Activated T-helper 17 cell treated with anti-CD3 and anti-CD28 coated beads, Interleukin-2, amount 50 U/mL, for 72 hours (primary cell): ENCODE data around the gene TP53I13. TPM values are rescaled to one million over a fixed set of nuclear protein-coding genes. Genes with fewer than 3 reads are reported as not detected.

Source experiments
- ATAC-seq: fragments of 150-1000 bp; cut with Tn5 transposase; replicated peaks from 2 replicates; pipeline ENCODE4 v1.10.0; 2021; ENCODE audit warnings: mild to moderate bottlenecking, moderate library complexity
- H3K27ac Mint-ChIP-seq: one replicate; pipeline ENCODE4 v1.8.0; 2022; ENCODE audit warnings: mixed read lengths
- H3K27me3 Mint-ChIP-seq: one replicate; pipeline ENCODE4 v1.8.0; 2022; ENCODE audit warnings: mixed read lengths
- H3K36me3 Mint-ChIP-seq: one replicate; pipeline ENCODE4 v1.8.0; 2022; ENCODE audit warnings: low read depth, mild to moderate bottlenecking, mixed read lengths
- H3K4me1 Mint-ChIP-seq: one replicate; pipeline ENCODE4 v1.8.0; 2022; ENCODE audit warnings: mixed read lengths
- H3K4me3 Mint-ChIP-seq: one replicate; pipeline ENCODE4 v1.8.0; 2022; ENCODE audit warnings: mild to moderate bottlenecking, mixed read lengths
- H3K9me3 Mint-ChIP-seq: one replicate; pipeline ENCODE4 v1.8.0; 2022; ENCODE audit warnings: mixed read lengths
- total RNA-seq, 2 donors: library from RNA; stranded (reverse); gene quantifications; one replicate each; pipeline ENCODE4 v1.2.3, GENCODE V29; 2022

Gene TP53I13
- total RNA-seq, 2 donors from 2014 or later, result 45.7 to 58.1 TPM

DNA sequence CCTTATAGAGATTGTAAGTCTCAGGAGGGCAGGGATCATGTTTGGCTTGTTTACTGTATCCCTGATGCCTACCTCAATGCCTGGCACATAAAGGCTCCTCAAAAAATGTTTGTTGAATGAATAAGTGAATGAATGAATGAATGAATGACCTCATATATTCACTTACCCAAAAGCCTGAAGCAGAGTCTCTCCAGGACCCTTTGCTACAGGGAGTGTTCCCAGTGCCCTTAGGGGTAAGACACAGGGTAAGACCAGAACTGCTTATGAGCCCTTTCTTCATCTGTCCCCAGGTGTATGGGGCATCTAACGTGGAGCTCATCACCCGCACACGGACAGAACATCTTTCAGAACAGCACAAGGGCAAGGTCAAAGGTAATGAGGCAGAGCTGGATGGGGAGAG, 41.9 kb downstream of the TP53I13 start:
- no peak overlapping the region for H3K27ac Mint-ChIP-seq
- no peaks in the 10 kb centered on the region for H3K36me3 Mint-ChIP-seq
- ATAC-seq, result no peak
- no peaks in the 10 kb centered on the region for H3K27me3 Mint-ChIP-seq
- H3K9me3 Mint-ChIP-seq, result no peaks in the 10 kb centered on the region
- peaks cover 8% of the 10 kb centered on the region for H3K4me1 Mint-ChIP-seq
- H3K4me3 Mint-ChIP-seq, result no peak overlapping the region

DNA sequence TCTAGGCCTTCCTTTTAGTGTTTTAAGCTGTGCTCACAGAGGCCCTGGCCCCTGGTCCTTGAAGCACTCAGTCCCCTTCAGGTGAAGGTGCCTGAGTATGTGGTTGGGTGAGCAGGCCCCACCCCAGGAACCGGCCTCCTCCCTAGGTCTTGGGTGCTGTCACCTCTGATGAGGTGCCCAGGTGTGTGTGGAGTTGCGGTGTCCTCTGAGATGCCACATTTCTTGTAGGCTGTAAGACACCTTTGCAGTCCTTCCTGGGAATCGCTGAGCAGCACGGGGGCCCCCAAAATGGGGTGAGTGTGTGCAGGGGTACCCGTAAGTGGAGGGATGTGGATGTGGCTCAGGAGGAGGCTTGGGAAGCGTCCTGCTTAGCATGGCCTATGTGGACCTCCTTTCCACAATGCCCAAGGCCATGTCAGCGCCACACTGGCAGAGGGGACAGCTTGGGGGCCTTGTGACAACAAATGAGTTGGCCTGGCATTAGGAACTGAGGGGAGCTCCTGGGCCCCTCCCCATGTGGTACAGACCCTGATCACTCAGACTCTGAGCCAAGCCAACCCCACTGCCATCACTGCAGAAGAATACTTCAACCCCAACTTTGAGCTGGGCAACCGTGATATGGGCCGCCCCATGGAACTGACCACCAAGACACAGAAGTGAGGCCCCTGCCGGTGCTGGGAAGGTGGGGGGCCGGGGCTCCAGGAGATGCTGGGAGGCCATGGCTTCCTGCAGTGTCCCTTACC, 43.0 kb downstream of the TP53I13 start:
- Mint-ChIP-seq H3K27me3 (no peaks in the 10 kb centered on the region), H3K4me1 (peaks cover 15% of the 10 kb centered on the region), H3K27ac (no peak overlapping the region), H3K4me3 (no peak overlapping the region), H3K9me3 (no peaks in the 10 kb centered on the region), H3K36me3 (no peaks in the 10 kb centered on the region)
- no peak for ATAC-seq

DNA sequence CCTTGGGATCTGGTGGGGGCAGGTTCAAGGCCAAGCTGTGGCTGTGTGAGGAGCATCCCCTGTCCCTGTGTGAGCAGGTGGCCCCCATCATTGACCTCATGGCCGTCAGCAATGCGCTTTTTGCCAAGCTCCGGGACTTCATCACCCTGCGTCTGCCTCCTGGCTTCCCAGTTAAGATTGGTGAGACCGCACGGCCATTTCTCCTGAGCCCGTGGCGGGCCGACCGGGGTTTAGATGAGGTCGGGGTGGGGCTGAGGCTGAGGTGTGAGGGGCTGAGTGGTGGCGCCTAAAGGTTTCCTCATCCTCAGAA, 43.5 kb downstream of the TP53I13 start:
- Mint-ChIP-seq H3K9me3 (no peaks in the 10 kb centered on the region), H3K27me3 (no peaks in the 10 kb centered on the region), H3K4me1 (peaks cover 20% of the 10 kb centered on the region), H3K36me3 (no peaks in the 10 kb centered on the region), H3K27ac (no peak overlapping the region), H3K4me3 (no peak overlapping the region)
- no peak for ATAC-seq

DNA sequence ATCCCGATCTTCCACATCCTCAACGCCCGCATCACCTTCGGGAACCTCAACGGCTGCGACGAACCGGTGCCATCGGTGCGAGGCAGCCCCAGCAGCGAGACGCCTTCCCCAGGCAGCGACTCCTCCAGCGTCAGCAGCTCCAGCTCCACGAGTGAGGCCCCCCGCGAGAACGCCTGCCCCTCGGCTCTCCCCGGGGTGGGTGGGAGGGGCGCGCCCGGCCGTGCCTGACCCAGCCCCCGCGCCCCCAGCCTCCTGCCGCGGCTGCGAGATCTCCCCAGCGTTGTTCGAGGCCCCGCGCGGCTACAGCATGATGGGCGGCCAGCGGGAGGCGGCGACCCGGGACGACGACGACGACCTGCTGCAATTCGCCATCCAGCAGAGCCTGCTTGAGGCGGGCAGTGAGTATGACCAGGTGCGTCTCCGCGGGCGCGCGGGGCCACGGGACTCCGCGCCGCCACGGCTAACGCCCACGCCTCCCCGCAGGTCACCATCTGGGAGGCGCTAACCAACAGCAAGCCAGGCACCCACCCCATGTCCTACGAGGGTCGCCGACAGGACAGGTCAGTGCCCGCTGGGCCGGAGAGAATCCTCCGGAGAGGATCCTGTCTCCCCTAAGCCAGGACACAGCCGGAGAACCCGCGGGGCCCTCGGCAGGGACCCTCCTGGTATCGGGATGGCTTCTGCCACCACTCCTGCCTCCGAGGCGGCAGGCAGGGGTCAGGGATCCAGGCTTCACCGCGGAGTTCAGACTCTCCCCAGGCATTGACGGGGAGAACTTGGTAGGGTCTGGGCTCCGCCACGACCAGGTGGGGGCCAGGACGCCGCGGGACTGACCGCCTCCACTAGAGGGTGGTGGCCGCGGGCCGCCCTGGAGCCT, 44.1 kb downstream of the TP53I13 start:
- Mint-ChIP-seq H3K4me3 (no peak overlapping the region), H3K27ac (no peak overlapping the region), H3K27me3 (no peaks in the 10 kb centered on the region), H3K36me3 (no peaks in the 10 kb centered on the region), H3K9me3 (no peaks in the 10 kb centered on the region), H3K4me1 (peaks cover 23% of the 10 kb centered on the region)
- no peak for ATAC-seq

DNA sequence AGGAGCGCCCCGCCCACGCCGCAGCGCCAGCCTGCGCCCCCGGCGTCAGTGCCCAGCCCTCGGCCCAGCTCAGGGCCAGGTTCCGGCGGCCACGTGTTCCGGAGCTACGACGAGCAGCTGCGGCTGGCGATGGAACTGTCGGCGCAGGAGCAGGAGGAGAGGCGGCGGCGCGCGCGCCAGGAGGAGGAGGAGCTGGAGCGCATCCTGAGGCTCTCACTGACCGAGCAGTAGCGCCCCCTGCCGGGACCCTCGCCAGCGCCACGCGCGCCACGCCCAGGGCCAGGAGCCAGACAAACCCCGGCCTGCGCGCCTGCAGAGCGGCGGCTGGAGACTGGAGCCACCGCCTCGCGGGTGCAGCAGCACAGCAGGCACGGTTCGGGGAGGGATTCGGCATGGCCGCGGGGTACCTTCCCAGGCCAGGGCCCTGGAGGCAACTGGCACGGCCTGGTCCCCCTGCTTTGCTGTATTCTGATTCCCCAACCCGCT, 44.9 kb downstream of the TP53I13 start:
- peak; percentile 55 for ATAC-seq
- Mint-ChIP-seq H3K36me3 (no peaks in the 10 kb centered on the region), H3K4me3 (peak overlapping the region; percentile 85), H3K27me3 (no peaks in the 10 kb centered on the region), H3K9me3 (no peaks in the 10 kb centered on the region), H3K27ac (no peak overlapping the region), H3K4me1 (peaks cover 23% of the 10 kb centered on the region)

DNA sequence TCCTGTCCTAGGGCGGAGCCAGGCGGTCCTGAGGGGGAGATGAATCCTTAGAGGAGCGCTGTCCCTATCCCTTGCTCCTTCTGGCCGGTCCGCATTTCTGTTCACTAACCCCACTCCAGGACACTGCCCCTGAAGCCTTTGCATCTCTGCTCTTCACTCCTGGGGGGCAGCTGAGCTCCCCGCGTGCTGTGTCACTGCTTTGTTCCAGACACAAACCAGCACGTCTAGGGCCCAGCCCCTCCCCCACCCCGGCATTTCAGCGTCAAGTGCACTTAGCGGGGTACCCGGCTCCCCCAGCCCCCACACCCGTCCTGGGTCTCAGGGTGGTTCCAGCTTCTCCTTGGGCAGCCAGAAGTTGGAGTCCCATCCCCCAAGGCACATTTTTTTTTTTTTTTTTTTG, 45.4 kb downstream of the TP53I13 start:
- H3K4me1 Mint-ChIP-seq, result peaks cover 23% of the 10 kb centered on the region
- no peak overlapping the region for H3K27ac Mint-ChIP-seq
- no peak for ATAC-seq

DNA sequence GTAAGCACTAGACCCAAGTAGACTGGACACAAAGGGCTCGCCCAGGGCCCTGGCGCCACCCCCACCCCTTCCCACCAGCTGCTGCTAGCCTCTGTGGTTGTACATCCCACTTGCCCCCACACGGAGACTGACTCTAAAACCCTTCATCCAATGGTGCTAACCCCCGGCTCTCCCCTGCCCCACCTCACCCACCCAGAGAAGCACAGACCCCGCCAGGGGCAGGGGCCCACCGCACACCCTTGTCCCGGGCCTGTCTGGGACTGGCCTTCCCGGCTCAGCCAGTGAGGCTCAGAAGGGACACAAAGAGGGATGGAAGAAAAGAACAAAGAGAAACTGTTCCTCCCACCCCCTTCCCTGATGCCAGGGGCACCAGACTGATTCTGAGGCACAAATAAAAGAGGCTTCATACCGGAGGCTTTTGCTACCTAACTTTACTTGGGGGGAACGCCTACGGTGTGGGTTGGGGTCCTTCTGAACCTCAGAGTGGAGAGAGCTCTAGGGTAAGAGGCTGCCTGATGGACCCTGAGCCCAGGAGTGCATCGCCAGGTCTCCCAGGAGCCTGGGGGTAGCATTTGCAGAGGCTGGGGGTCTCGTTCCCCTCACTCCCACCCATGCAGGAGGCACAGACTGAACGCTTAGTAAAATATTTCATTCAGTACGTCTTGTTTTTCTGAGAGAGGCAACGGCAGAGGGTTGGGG, 46.0 kb downstream of the TP53I13 start:
- H3K4me3 Mint-ChIP-seq, result peak overlapping the region; percentile 85
- H3K27ac Mint-ChIP-seq, result peak overlapping the region; percentile 76
- H3K36me3 Mint-ChIP-seq, result no peaks in the 10 kb centered on the region
- H3K4me1 Mint-ChIP-seq, result peaks cover 23% of the 10 kb centered on the region
- H3K27me3 Mint-ChIP-seq, result no peaks in the 10 kb centered on the region
- no peak for ATAC-seq
- H3K9me3 Mint-ChIP-seq, result no peaks in the 10 kb centered on the region

More for the DNA sequence above, 45.4 kb downstream of the TP53I13 start:
- no peaks in the 10 kb centered on the region for H3K9me3 Mint-ChIP-seq
- H3K27me3 Mint-ChIP-seq, result no peaks in the 10 kb centered on the region
- H3K36me3 Mint-ChIP-seq, result no peaks in the 10 kb centered on the region
- H3K4me3 Mint-ChIP-seq, result peak overlapping the region; percentile 85

DNA sequence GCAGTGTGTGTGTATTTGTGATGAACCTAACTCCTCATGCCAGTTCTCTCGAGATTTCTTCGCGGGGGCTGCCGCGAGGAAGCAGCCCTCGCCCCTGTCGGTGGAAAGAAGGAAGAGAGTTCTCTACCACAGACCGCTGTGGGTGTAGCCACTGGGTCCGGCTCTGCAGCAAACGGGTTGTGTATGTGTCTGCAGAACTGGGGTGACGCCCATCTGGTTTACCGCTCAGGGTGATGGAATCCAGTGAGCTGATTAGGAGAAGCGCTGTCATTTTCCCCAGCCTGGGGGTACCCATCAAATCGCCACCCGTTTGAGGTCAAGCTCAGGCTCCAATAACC, 46.5 kb downstream of the TP53I13 start:
- no peaks in the 10 kb centered on the region for H3K9me3 Mint-ChIP-seq
- ATAC-seq, result peak; percentile 13
- peaks cover 23% of the 10 kb centered on the region for H3K4me1 Mint-ChIP-seq
- H3K27ac Mint-ChIP-seq, result peak overlapping the region; percentile 76
- no peaks in the 10 kb centered on the region for H3K27me3 Mint-ChIP-seq
- H3K4me3 Mint-ChIP-seq, result peak overlapping the region; percentile 85
- H3K36me3 Mint-ChIP-seq, result no peaks in the 10 kb centered on the region

DNA sequence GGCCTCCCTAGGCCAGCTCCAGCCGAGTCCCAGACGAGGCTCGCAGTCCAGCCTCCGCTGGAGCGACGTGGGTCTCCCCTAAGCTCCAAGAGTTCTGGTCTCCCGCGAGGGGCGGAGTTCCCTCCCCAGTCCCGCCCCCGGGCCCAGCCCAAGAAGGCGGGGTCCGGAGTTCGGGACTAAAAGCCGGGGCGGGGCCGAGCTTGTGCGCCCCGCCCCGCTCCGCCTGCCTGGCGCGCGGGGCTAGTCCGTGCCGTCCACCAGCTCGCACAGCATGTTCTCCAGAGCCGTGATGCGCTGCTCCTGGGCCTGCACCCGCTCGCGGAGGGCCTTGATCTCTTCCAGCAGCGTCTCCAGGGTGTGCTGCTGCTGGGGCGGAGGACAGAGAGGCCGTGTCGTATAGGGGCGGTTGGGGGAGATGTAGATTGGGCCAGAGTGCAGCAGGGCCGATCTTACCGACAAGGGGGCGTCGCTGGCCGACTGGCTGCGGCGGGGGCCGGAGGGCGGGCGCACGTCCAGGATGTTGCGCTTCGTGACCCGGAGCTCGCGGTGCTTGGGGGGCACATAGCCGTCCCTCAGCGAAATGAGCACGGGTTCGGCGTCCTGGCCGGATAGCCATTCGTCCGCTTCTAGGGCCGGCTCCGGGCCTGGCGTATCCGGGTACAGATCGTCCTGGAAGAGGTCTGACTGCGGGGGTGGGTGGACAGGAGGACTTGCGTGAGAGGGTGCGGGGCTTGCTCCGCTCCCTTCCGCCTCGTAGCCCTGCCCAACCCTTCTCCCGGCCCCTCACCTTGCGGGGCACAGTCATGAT, 47.2 kb downstream of the TP53I13 start:
- H3K36me3 Mint-ChIP-seq, result no peaks in the 10 kb centered on the region
- no peaks in the 10 kb centered on the region for H3K9me3 Mint-ChIP-seq
- peaks cover 23% of the 10 kb centered on the region for H3K4me1 Mint-ChIP-seq
- peak overlapping the region; percentile 85 for H3K4me3 Mint-ChIP-seq
- peak; percentile 73 for ATAC-seq
- no peaks in the 10 kb centered on the region for H3K27me3 Mint-ChIP-seq
- peak overlapping the region; percentile 76 for H3K27ac Mint-ChIP-seq

DNA sequence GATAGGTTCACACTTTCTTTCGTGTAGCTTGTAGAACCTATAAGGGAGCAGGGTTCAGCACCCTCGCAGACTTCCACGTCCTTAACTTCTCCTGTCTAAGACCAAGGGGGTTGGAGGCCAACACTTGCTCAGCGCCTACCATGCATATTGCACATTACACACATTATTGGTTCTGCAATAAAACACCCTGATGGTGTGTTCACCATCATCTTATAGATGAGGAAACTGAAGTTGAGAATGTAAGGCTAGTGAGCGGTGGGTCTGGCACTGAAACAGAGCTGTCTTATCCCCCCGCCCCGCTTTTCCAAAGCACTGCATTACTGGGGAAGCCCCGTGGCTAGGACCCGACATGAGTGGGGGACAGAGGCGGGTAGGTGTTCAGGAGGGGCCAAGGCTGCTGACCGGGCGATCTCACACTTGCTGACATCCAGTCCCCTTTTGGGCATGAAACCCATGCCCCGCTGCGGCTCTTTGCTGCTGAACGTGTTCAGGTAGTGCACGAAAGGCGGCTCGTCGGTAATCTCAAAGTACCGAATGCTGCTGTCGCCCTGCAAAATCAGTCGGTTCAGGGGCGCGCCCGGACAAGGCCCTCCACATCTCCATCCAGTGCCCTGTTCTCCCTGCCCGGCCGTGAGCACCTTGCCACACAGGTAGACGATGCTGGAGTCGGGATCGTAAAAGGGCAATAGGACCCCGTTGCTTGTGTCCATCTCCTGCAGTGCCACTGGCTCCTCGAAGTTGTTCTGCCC, 48.0 kb downstream of the TP53I13 start:
- Mint-ChIP-seq H3K27ac (peak overlapping the region; percentile 52), H3K36me3 (no peaks in the 10 kb centered on the region), H3K4me1 (peaks cover 23% of the 10 kb centered on the region), H3K27me3 (no peaks in the 10 kb centered on the region), H3K4me3 (peak overlapping the region; percentile 85), H3K9me3 (no peaks in the 10 kb centered on the region)
- no peak for ATAC-seq

DNA sequence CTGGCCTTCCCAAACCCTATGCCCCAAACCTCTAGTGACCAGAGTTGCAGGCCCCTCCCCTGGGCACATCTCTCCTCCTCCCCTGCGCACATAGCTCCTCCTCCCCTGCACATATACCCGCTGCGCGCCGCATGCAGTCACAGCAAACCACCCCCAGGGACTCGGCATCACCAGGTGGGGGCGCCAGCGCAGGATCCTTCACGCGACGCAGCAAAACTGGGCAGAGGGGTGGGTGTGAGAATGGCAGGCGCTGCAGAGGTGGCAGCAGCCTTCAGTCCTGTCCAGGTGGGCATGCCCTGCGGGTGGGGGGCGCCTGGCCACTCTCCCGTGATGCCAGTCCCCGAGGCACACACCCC, 48.6 kb downstream of the TP53I13 start:
- no peaks in the 10 kb centered on the region for H3K9me3 Mint-ChIP-seq
- H3K4me3 Mint-ChIP-seq, result peak overlapping the region; percentile 85
- peak overlapping the region; percentile 52 for H3K27ac Mint-ChIP-seq
- peak; percentile 79 for ATAC-seq
- H3K27me3 Mint-ChIP-seq, result no peaks in the 10 kb centered on the region
- peaks cover 23% of the 10 kb centered on the region for H3K4me1 Mint-ChIP-seq
- no peaks in the 10 kb centered on the region for H3K36me3 Mint-ChIP-seq

DNA sequence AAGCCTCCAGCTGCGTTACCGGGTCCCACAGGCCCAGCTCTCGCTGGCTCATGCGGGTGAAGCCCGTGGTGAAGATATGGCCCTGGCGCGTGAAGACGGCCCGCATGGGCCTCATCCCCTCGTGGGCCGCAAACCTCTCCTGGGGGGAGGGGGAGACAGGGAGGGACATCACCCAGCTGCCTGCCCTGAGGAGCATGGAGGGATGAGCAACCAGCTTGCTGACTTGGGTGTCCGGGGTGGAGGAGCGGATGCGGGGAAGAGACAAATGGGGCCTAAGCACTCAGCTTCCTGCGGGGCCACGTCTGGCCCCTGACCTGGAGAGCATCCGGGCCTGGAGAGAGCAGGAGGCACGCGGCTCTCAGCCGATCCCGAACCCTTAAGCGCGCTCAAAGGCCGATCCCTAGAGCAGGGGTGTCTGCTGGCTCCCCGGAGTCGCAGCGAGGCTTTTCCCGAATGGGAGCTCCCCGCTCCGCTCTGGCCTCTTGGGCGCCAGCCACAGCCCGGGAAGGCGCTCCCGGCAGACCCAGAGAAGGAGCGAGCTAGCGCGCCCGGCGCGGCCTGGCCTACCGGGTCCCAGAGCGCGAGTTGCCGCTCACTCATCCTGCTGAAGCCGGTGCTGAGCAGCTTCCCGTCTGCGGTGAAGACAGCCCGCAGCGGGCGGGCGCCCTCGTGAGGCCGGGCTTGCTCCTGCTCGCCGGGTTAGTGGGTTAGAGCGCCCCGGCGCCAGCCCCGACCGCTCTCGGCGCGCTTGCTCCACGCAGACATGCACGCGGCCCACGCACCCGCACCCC, 49.2 kb downstream of the TP53I13 start:
- H3K9me3 Mint-ChIP-seq, result no peaks in the 10 kb centered on the region
- H3K4me1 Mint-ChIP-seq, result peaks cover 23% of the 10 kb centered on the region
- ATAC-seq, result peak; percentile 41
- peak overlapping the region; percentile 52 for H3K27ac Mint-ChIP-seq
- H3K4me3 Mint-ChIP-seq, result peak overlapping the region; percentile 85
- no peaks in the 10 kb centered on the region for H3K27me3 Mint-ChIP-seq
- H3K36me3 Mint-ChIP-seq, result no peaks in the 10 kb centered on the region
